Subcutaneous abdominal adipose tissue (tissue), 5 donors: Measurements from ENCODE around the gene RBM39.

Experiments
- H3K27ac ChIP-seq: one replicate; pipeline ENCODE4 v1.7.0; 2013; ENCODE audit warnings: low read depth, mild to moderate bottlenecking, inconsistent platforms, low read length, moderate library complexity
- H3K27me3 ChIP-seq, 5 donors: one replicate each; pipeline ENCODE4 v1.7.0; 2013; ENCODE audit warnings: low read length in 5 of 5, inconsistent platforms in 1 of 5; ENCODE audit not compliant: control insufficient read depth in 5 of 5, insufficient read depth in 4 of 5
- H3K36me3 ChIP-seq, 5 donors: one replicate each; pipeline ENCODE4 v1.7.0; 2013; ENCODE audit warnings: low read length in 5 of 5; ENCODE audit not compliant: control insufficient read depth in 5 of 5, insufficient read depth in 5 of 5
- H3K4me1 ChIP-seq, 5 donors: one replicate each; pipeline ENCODE4 v1.7.0; 2013; ENCODE audit warnings: low read length in 5 of 5, mild to moderate bottlenecking in 3 of 5, moderate library complexity in 1 of 5; ENCODE audit not compliant: control insufficient read depth in 5 of 5, insufficient read depth in 5 of 5
- H3K4me3 ChIP-seq, 5 donors: one replicate each; pipeline ENCODE4 v1.7.0; 2013; ENCODE audit warnings: low read length in 5 of 5, low read depth in 1 of 5
- H3K9ac ChIP-seq, 5 donors: one replicate each; pipeline ENCODE4 v1.7.0; 2013; ENCODE audit warnings: low read length in 5 of 5, mild to moderate bottlenecking in 4 of 5, moderate library complexity in 3 of 5
- H3K9me3 ChIP-seq, 5 donors: one replicate each; pipeline ENCODE4 v1.7.0; 2013; ENCODE audit warnings: low read length in 5 of 5; ENCODE audit not compliant: control insufficient read depth in 5 of 5
- donor health status: healthy.
- donor health status: healthy.
- donor health status: healthy.
- donor health status: healthy.
- donor health status: healthy.

The RBM39 gene

GRCh38 chr20:35735826-35736470, 6.1 kb downstream of the RBM39 start:
- peak overlapping the region; percentile 47 for H3K27ac ChIP-seq
- peaks cover 0 to 70% (median 66%) of the 10 kb centered on the region in 5 donors for H3K4me1 ChIP-seq
- H3K27me3 ChIP-seq = no peaks in the 10 kb centered on the region
- H3K9ac ChIP-seq = peak overlapping the region in 1 of 5 donors; percentile 7
- peak overlapping the region in 1 of 5 donors; percentile 3 for H3K4me3 ChIP-seq
- no peaks in the 10 kb centered on the region for H3K9me3 ChIP-seq
- H3K36me3 ChIP-seq = peaks cover 59 to 94% (median 71%) of the 10 kb centered on the region in 5 donors

GRCh38 chr20:35734777-35735649, 7.0 kb downstream of the RBM39 start:
- peaks cover 0 to 70% (median 66%) of the 10 kb centered on the region in 5 donors for H3K4me1 ChIP-seq
- no peaks in the 10 kb centered on the region for H3K27me3 ChIP-seq
- H3K36me3 ChIP-seq = peaks cover 60 to 95% (median 70%) of the 10 kb centered on the region in 5 donors
- H3K9ac ChIP-seq = peak overlapping the region in 1 of 5 donors; percentile 24
- no peaks in the 10 kb centered on the region for H3K9me3 ChIP-seq
- peak overlapping the region; percentile 18 for H3K27ac ChIP-seq
- no peak overlapping the region for H3K4me3 ChIP-seq

- no peak overlapping the region for H3K9ac ChIP-seq
- no peak overlapping the region for H3K4me3 ChIP-seq
- H3K36me3 ChIP-seq = peaks cover 61 to 95% (median 71%) of the 10 kb centered on the region in 5 donors
- H3K27ac ChIP-seq = no peak overlapping the region
- H3K27me3 ChIP-seq = no peaks in the 10 kb centered on the region
- H3K9me3 ChIP-seq = no peaks in the 10 kb centered on the region
- H3K4me1 ChIP-seq = peaks cover 0 to 70% (median 62%) of the 10 kb centered on the region in 5 donors
Observed at GRCh38 chr20:35734374-35734773, 7.7 kb downstream of the RBM39 start.

- H3K9me3 ChIP-seq = no peaks in the 10 kb centered on the region
- peaks cover 60 to 94% (median 72%) of the 10 kb centered on the region in 5 donors for H3K36me3 ChIP-seq
- H3K4me1 ChIP-seq = peaks cover 0 to 60% (median 51%) of the 10 kb centered on the region in 5 donors
Observed at GRCh38 chr20:35732644-35732982, 9.4 kb downstream of the RBM39 start.

GRCh38 chr20:35731862-35732643, 10.0 kb downstream of the RBM39 start:
- peaks cover 60 to 95% (median 72%) of the 10 kb centered on the region in 5 donors for H3K36me3 ChIP-seq

More at GRCh38 chr20:35732644-35732982, 9.4 kb downstream of the RBM39 start:
- H3K9ac ChIP-seq = no peak overlapping the region
- no peaks in the 10 kb centered on the region for H3K27me3 ChIP-seq
- no peak overlapping the region for H3K27ac ChIP-seq
- no peak overlapping the region for H3K4me3 ChIP-seq

GRCh38 chr20:35731469-35731788, 10.6 kb downstream of the RBM39 start:
- H3K4me1 ChIP-seq = peaks cover 0 to 60% (median 49%) of the 10 kb centered on the region in 5 donors
- no peaks in the 10 kb centered on the region for H3K27me3 ChIP-seq
- H3K9me3 ChIP-seq = no peaks in the 10 kb centered on the region
- H3K27ac ChIP-seq = no peak overlapping the region
- H3K9ac ChIP-seq = peak overlapping the region in 1 of 5 donors; percentile 60
- no peak overlapping the region for H3K4me3 ChIP-seq
- H3K36me3 ChIP-seq = peaks cover 62 to 95% (median 77%) of the 10 kb centered on the region in 5 donors

More at GRCh38 chr20:35731862-35732643, 10.0 kb downstream of the RBM39 start:
- no peak overlapping the region for H3K4me3 ChIP-seq
- H3K9me3 ChIP-seq = no peaks in the 10 kb centered on the region
- no peaks in the 10 kb centered on the region for H3K27me3 ChIP-seq
- no peak overlapping the region for H3K27ac ChIP-seq
- H3K9ac ChIP-seq = no peak overlapping the region
- peaks cover 0 to 60% (median 51%) of the 10 kb centered on the region in 5 donors for H3K4me1 ChIP-seq

- H3K27me3 ChIP-seq = no peaks in the 10 kb centered on the region
- no peak overlapping the region for H3K4me3 ChIP-seq
- no peak overlapping the region for H3K27ac ChIP-seq
- peaks cover 57 to 97% (median 79%) of the 10 kb centered on the region in 5 donors for H3K36me3 ChIP-seq
- H3K9me3 ChIP-seq = no peaks in the 10 kb centered on the region
- peak overlapping the region in 1 of 5 donors; percentile 60 for H3K9ac ChIP-seq
- H3K4me1 ChIP-seq = peaks cover 0 to 54% (median 43%) of the 10 kb centered on the region in 5 donors
Observed at GRCh38 chr20:35730583-35731468, 11.2 kb downstream of the RBM39 start.

- Histone ChIP-seq H3K36me3 (peaks cover 52 to 98% (median 81%) of the 10 kb centered on the region in 5 donors), H3K9ac (peak overlapping the region in 1 of 5 donors; percentile 60), H3K27ac (no peak overlapping the region), H3K4me1 (peaks cover 0 to 47% (median 35%) of the 10 kb centered on the region in 5 donors), H3K9me3 (no peaks in the 10 kb centered on the region), H3K27me3 (no peaks in the 10 kb centered on the region), H3K4me3 (no peak overlapping the region)
Observed at GRCh38 chr20:35729836-35730582, 12.1 kb downstream of the RBM39 start.
